ENCODE results near the gene HSPB2. TPM values are rescaled to one million over a fixed set of nuclear protein-coding genes. Genes with fewer than 3 reads are reported as not detected.

HSPB2 gene
- total and polyA plus RNA-seq, 2 of the 8 experiments (the other 6 are each of a cell fraction or from before 2014, with no cell fraction given): 0.32 to 0.86 TPM

- TF ChIP-seq CHD7 (IDR thresholded peaks at IDR 0.05; ENCODE audit: insufficient replicate concordance, low read length): no peak
- TF ChIP-seq CBX8 (IDR thresholded peaks at IDR 0.05; ENCODE audit: borderline replicate concordance, low read depth, low read length): no peak
- no peak for TF ChIP-seq ATF2 (IDR thresholded peaks at IDR 0.05; ENCODE audit: low read length)
- TF ChIP-seq CEBPB (IDR thresholded peaks at IDR 0.05; ENCODE audit: low read depth, low read length): no peak
- no peak for TF ChIP-seq TEAD4 (IDR thresholded peaks at IDR 0.05; ENCODE audit: low read depth, low read length)
- no peak for TF ChIP-seq SP2 (IDR thresholded peaks at IDR 0.05; ENCODE audit: low read length)
- no peak for TF ChIP-seq KDM1A (IDR thresholded peaks at IDR 0.05; ENCODE audit: borderline replicate concordance, low read length)
- no peak for TF ChIP-seq SAP30 (IDR thresholded peaks at IDR 0.05; ENCODE audit: insufficient read depth, insufficient replicate concordance, low read length)
- TF ChIP-seq GABPA (IDR thresholded peaks at IDR 0.05; ENCODE audit: borderline replicate concordance, insufficient read depth, low read length): no peak
- no peak for TF ChIP-seq JUND (IDR thresholded peaks at IDR 0.05; ENCODE audit: low read length)
- TF ChIP-seq EGR1 (IDR thresholded peaks at IDR 0.05; ENCODE audit: borderline replicate concordance, low read depth, low read length): no peak
These were observed at the start of gene HSPB2 (continued) for GRCh38 chr11:111912535-111912934.
